ENCODE results near the gene ZBP1.
"Not testable (repeated sequence)": the region's sequence is repeated elsewhere in the genome, so short reads cannot be mapped to it uniquely, and the experiment has no call there.

The ZBP1 gene

GRCh38 chr20:57633945-57634491, 13.8 kb upstream of the ZBP1 start:
- H3K9me3 ChIP-seq (ENCODE audit: control insufficient read depth, insufficient read depth, low read depth, low read length): no peaks in the 10 kb centered on the region
- H3K36me3 ChIP-seq (ENCODE audit: control insufficient read depth, insufficient read depth, low read length): no peaks in the 10 kb centered on the region
- H3K4me1 ChIP-seq (ENCODE audit: control insufficient read depth, insufficient read depth, low read length): no peaks in the 10 kb centered on the region
- H3K9ac ChIP-seq (ENCODE audit: low read length): no peak overlapping the region
- no peak overlapping the region for H3K4me3 ChIP-seq (ENCODE audit: low read depth, low read length)
- no peak overlapping the region for H3K27ac ChIP-seq (ENCODE audit: low read depth, low read length)
- no peaks in the 10 kb centered on the region for H3K27me3 ChIP-seq (ENCODE audit: control insufficient read depth, insufficient read depth, low read length)

GRCh38 chr20:57632286-57632685, 12.1 kb upstream of the ZBP1 start:
- Histone ChIP-seq H3K4me3 (ENCODE audit: low read depth, low read length) (no peak overlapping the region), H3K9me3 (ENCODE audit: control insufficient read depth, insufficient read depth, low read depth, low read length) (no peaks in the 10 kb centered on the region; the same call in 1 of the 2 replicates), H3K36me3 (ENCODE audit: control insufficient read depth, insufficient read depth, low read length) (no peaks in the 10 kb centered on the region), H3K9ac (ENCODE audit: low read length) (no peak overlapping the region), H3K4me1 (ENCODE audit: control insufficient read depth, insufficient read depth, low read length) (no peaks in the 10 kb centered on the region), H3K27ac (ENCODE audit: low read depth, low read length) (no peak overlapping the region), H3K27me3 (ENCODE audit: control insufficient read depth, insufficient read depth, low read length) (no peaks in the 10 kb centered on the region)

- Histone ChIP-seq H3K4me1 (ENCODE audit: control insufficient read depth, insufficient read depth, low read length) (no peaks in the 10 kb centered on the region), H3K36me3 (ENCODE audit: control insufficient read depth, insufficient read depth, low read length) (no peaks in the 10 kb centered on the region), H3K9ac (ENCODE audit: low read length) (no peak overlapping the region), H3K9me3 (ENCODE audit: control insufficient read depth, insufficient read depth, low read depth, low read length) (peaks cover 7% of the 10 kb centered on the region), H3K27ac (ENCODE audit: low read depth, low read length) (no peak overlapping the region), H3K4me3 (ENCODE audit: low read depth, low read length) (no peak overlapping the region), H3K27me3 (ENCODE audit: control insufficient read depth, insufficient read depth, low read length) (no peaks in the 10 kb centered on the region)
Measured at GRCh38 chr20:57630061-57630460, 9.8 kb upstream of the ZBP1 start.

- not testable (repeated sequence) for H3K36me3 ChIP-seq (ENCODE audit: control insufficient read depth, insufficient read depth, low read length); H3K9ac ChIP-seq (ENCODE audit: low read length); H3K4me1 ChIP-seq (ENCODE audit: control insufficient read depth, insufficient read depth, low read length); H3K27me3 ChIP-seq (ENCODE audit: control insufficient read depth, insufficient read depth, low read length); H3K4me3 ChIP-seq (ENCODE audit: low read depth, low read length); H3K27ac ChIP-seq (ENCODE audit: low read depth, low read length)
- H3K9me3 ChIP-seq (ENCODE audit: control insufficient read depth, insufficient read depth, low read depth, low read length): peaks cover 12% of the 10 kb centered on the region
Measured at GRCh38 chr20:57629491-57629901, 9.3 kb upstream of the ZBP1 start.

- H3K36me3 ChIP-seq (ENCODE audit: control insufficient read depth, insufficient read depth, low read length); H3K4me3 ChIP-seq (ENCODE audit: low read depth, low read length); H3K4me1 ChIP-seq (ENCODE audit: control insufficient read depth, insufficient read depth, low read length); H3K27me3 ChIP-seq (ENCODE audit: control insufficient read depth, insufficient read depth, low read length); H3K9ac ChIP-seq (ENCODE audit: low read length); H3K27ac ChIP-seq (ENCODE audit: low read depth, low read length): not testable (repeated sequence)
- H3K9me3 ChIP-seq (ENCODE audit: control insufficient read depth, insufficient read depth, low read depth, low read length): peaks cover 14% of the 10 kb centered on the region
Measured at GRCh38 chr20:57628962-57629308, 8.7 kb upstream of the ZBP1 start.

- peaks cover 14% of the 10 kb centered on the region for H3K9me3 ChIP-seq (ENCODE audit: control insufficient read depth, insufficient read depth, low read depth, low read length)
- H3K9ac ChIP-seq (ENCODE audit: low read length): no peak overlapping the region
- H3K4me3 ChIP-seq (ENCODE audit: low read depth, low read length): no peak overlapping the region
- no peaks in the 10 kb centered on the region for H3K4me1 ChIP-seq (ENCODE audit: control insufficient read depth, insufficient read depth, low read length)
- no peak overlapping the region for H3K27ac ChIP-seq (ENCODE audit: low read depth, low read length)
- no peaks in the 10 kb centered on the region for H3K27me3 ChIP-seq (ENCODE audit: control insufficient read depth, insufficient read depth, low read length)
- no peaks in the 10 kb centered on the region for H3K36me3 ChIP-seq (ENCODE audit: control insufficient read depth, insufficient read depth, low read length)
Measured at GRCh38 chr20:57628047-57628961, 8.1 kb upstream of the ZBP1 start.

GRCh38 chr20:57627339-57627738, 7.1 kb upstream of the ZBP1 start:
- H3K27ac ChIP-seq (ENCODE audit: low read depth, low read length): no peak overlapping the region
- no peaks in the 10 kb centered on the region for H3K27me3 ChIP-seq (ENCODE audit: control insufficient read depth, insufficient read depth, low read length)
- H3K9me3 ChIP-seq (ENCODE audit: control insufficient read depth, insufficient read depth, low read depth, low read length): peaks cover 14% of the 10 kb centered on the region
- H3K4me1 ChIP-seq (ENCODE audit: control insufficient read depth, insufficient read depth, low read length): no peaks in the 10 kb centered on the region
- no peaks in the 10 kb centered on the region for H3K36me3 ChIP-seq (ENCODE audit: control insufficient read depth, insufficient read depth, low read length)
- H3K4me3 ChIP-seq (ENCODE audit: low read depth, low read length): no peak overlapping the region
- H3K9ac ChIP-seq (ENCODE audit: low read length): no peak overlapping the region

- H3K27me3 ChIP-seq (ENCODE audit: control insufficient read depth, insufficient read depth, low read length): no peaks in the 10 kb centered on the region
- H3K9me3 ChIP-seq (ENCODE audit: control insufficient read depth, insufficient read depth, low read depth, low read length): peaks cover 14% of the 10 kb centered on the region
- H3K4me3 ChIP-seq (ENCODE audit: low read depth, low read length): no peak overlapping the region
- no peak overlapping the region for H3K9ac ChIP-seq (ENCODE audit: low read length)
- no peak overlapping the region for H3K27ac ChIP-seq (ENCODE audit: low read depth, low read length)
- no peaks in the 10 kb centered on the region for H3K4me1 ChIP-seq (ENCODE audit: control insufficient read depth, insufficient read depth, low read length)
- H3K36me3 ChIP-seq (ENCODE audit: control insufficient read depth, insufficient read depth, low read length): no peaks in the 10 kb centered on the region
Measured at GRCh38 chr20:57625978-57626377, 5.8 kb upstream of the ZBP1 start.

- H3K36me3 ChIP-seq (ENCODE audit: control insufficient read depth, insufficient read depth, low read length): no peaks in the 10 kb centered on the region
- H3K4me3 ChIP-seq (ENCODE audit: low read depth, low read length): no peak overlapping the region
- H3K4me1 ChIP-seq (ENCODE audit: control insufficient read depth, insufficient read depth, low read length): no peaks in the 10 kb centered on the region
- H3K27me3 ChIP-seq (ENCODE audit: control insufficient read depth, insufficient read depth, low read length): no peaks in the 10 kb centered on the region
- peaks cover 14% of the 10 kb centered on the region for H3K9me3 ChIP-seq (ENCODE audit: control insufficient read depth, insufficient read depth, low read depth, low read length)
- no peak overlapping the region for H3K9ac ChIP-seq (ENCODE audit: low read length)
- H3K27ac ChIP-seq (ENCODE audit: low read depth, low read length): no peak overlapping the region
Measured at GRCh38 chr20:57625181-57625958, 5.1 kb upstream of the ZBP1 start.

- Histone ChIP-seq H3K27ac (ENCODE audit: low read depth, low read length) (no peak overlapping the region), H3K27me3 (ENCODE audit: control insufficient read depth, insufficient read depth, low read length) (no peaks in the 10 kb centered on the region; the same call in 1 of the 2 replicates), H3K9ac (ENCODE audit: low read length) (no peak overlapping the region), H3K9me3 (ENCODE audit: control insufficient read depth, insufficient read depth, low read depth, low read length) (peaks cover 14% of the 10 kb centered on the region), H3K4me3 (ENCODE audit: low read depth, low read length) (no peak overlapping the region), H3K36me3 (ENCODE audit: control insufficient read depth, insufficient read depth, low read length) (no peaks in the 10 kb centered on the region), H3K4me1 (ENCODE audit: control insufficient read depth, insufficient read depth, low read length) (no peaks in the 10 kb centered on the region)
Measured at GRCh38 chr20:57624124-57624523, 3.9 kb upstream of the ZBP1 start.

All from HUES6 (cell line).